Measurements from ENCODE around the gene RIMKLB.
"Not testable (repeated sequence)": the region's sequence is repeated elsewhere in the genome, so short reads cannot be mapped to it uniquely, and the experiment has no call there.

DNA sequence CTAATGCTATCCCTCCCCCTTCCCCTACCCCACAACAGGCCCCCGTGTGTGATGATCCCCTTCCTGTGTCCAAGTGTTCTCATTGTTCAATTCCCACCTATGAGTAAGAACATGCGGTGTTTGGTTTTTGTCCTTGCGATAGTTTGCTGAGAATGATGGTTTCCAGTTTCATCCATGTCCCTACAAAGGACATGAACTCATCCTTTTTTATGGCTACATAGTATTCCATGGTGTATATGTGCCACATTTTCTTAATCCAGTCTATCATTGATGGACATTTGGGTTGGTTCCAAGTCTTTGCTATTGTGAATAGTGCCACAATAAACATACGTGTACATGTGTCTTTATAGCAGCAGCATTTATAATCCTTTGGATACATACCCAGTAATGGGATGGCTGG is 62.3 kb downstream of the RIMKLB start:
- not testable (repeated sequence) for TF ChIP-seq ATF3 (IDR thresholded peaks at IDR 0.05; ENCODE audit: insufficient read depth, low read depth, low read length); POLR2AphosphoS5 (IDR thresholded peaks at IDR 0.05; ENCODE audit: low read depth, low read length); CTBP2 (IDR thresholded peaks at IDR 0.05; ENCODE audit: borderline replicate concordance, insufficient read depth, insufficient read length, low read length); EP300 (IDR thresholded peaks at IDR 0.05; ENCODE audit: borderline replicate concordance in 1 of 2, low read depth in 2 of 2, low read length in 2 of 2); YY1 (IDR thresholded peaks at IDR 0.05; ENCODE audit: low read depth, low read length); EZH2 (IDR thresholded peaks at IDR 0.05; ENCODE audit: low read depth, low read length, severe bottlenecking); CTCF (IDR thresholded peaks at IDR 0.05; ENCODE audit: control extremely low read depth in 1 of 3, insufficient read depth in 1 of 3, low read depth in 1 of 3, low read length in 3 of 3); TEAD4 (IDR thresholded peaks at IDR 0.05; ENCODE audit: low read depth, low read length); JUN (IDR thresholded peaks at IDR 0.05; ENCODE audit: low read depth, low read length); POLR2A (IDR thresholded peaks at IDR 0.05; ENCODE audit: control extremely low read depth in 1 of 2, low read depth in 2 of 2, low read length in 2 of 2); FOSL1 (IDR thresholded peaks at IDR 0.05; ENCODE audit: insufficient read depth, low read depth, low read length); CBX8 (IDR thresholded peaks at IDR 0.05; ENCODE audit: borderline replicate concordance, low read depth, low read length); GABPA (IDR thresholded peaks at IDR 0.05; ENCODE audit: borderline replicate concordance, insufficient read depth, low read length)
- TF ChIP-seq, protein P1, sequence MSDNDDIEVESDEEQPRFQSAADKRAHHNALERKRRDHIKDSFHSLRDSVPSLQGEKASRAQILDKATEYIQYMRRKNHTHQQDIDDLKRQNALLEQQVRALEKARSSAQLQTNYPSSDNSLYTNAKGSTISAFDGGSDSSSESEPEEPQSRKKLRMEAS (IDR thresholded peaks at IDR 0.05), result not testable (repeated sequence)

Measured in H1 (cell line).